ENCODE results near the gene FMO4. TPM values are rescaled to one million over a fixed set of nuclear protein-coding genes. Genes with fewer than 3 reads are reported as not detected.
"Not testable (repeated sequence)": the region's sequence is repeated elsewhere in the genome, so short reads cannot be mapped to it uniquely, and the experiment has no call there.

Gene FMO4
- total and polyA plus RNA-seq, 3 donors from 2014 or later, result 3.1 to 4.2 (median 3.6) TPM

- 82 to 85% methylated on average over 4 of the region's 4 CpGs for WGBS, 2 donors
- no peaks in the 10 kb centered on the region for H3K9me3 ChIP-seq
- no peak for DNase-seq
- H3K36me3 ChIP-seq (ENCODE audit: low read depth, missing control alignments), result no peaks in the 10 kb centered on the region
- TF ChIP-seq CTCF (IDR thresholded peaks at IDR 0.05), result no peak
- no peak overlapping the region for H3K27ac ChIP-seq
- no peak overlapping the region for H3K4me3 ChIP-seq
- no peaks in the 10 kb centered on the region for H3K27me3 ChIP-seq
- intact Hi-C loops (cut with DNase I; ENCODE audit: low total_unique reads), result no loop called here
- no peaks in the 10 kb centered on the region for H3K4me1 ChIP-seq
These were observed 27.8 kb upstream of the FMO4 start for GRCh38 chr1:171286032-171286705.

GRCh38 chr1:171290621-171291020, 23.4 kb upstream of the FMO4 start:
- Histone ChIP-seq H3K27ac (no peak overlapping the region), H3K36me3 (ENCODE audit: low read depth, missing control alignments) (no peaks in the 10 kb centered on the region), H3K9me3 (no peaks in the 10 kb centered on the region), H3K27me3 (no peaks in the 10 kb centered on the region), H3K4me3 (no peak overlapping the region), H3K4me1 (no peaks in the 10 kb centered on the region)
- 73 to 87% methylated on average over 2 of the region's 2 CpGs for WGBS, 2 donors
- DNase-seq, result no peak
- TF ChIP-seq CTCF (IDR thresholded peaks at IDR 0.05) (no peak), POLR2A (IDR thresholded peaks at IDR 0.05) (no peak)
- intact Hi-C loops (cut with DNase I; ENCODE audit: low total_unique reads), result no loop called here

- no peak overlapping the region for H3K4me3 ChIP-seq
- no peak overlapping the region for H3K27ac ChIP-seq
- 62 to 77% methylated on average over 1 of the region's 1 CpG for WGBS, 2 donors
These were observed 21.2 kb upstream of the FMO4 start for GRCh38 chr1:171292799-171293198.

GRCh38 chr1:171295383-171295782, 18.6 kb upstream of the FMO4 start:
- H3K4me3 ChIP-seq; intact Hi-C loops (cut with DNase I; ENCODE audit: low total_unique reads); H3K36me3 ChIP-seq (ENCODE audit: low read depth, missing control alignments); H3K27ac ChIP-seq; H3K27me3 ChIP-seq; H3K9me3 ChIP-seq; DNase-seq; H3K4me1 ChIP-seq: not testable (repeated sequence)
- 75 to 79% methylated on average over 7 of the region's 7 CpGs for WGBS, 2 donors

More at GRCh38 chr1:171292799-171293198, 21.2 kb upstream of the FMO4 start:
- Histone ChIP-seq H3K9me3 (no peaks in the 10 kb centered on the region), H3K27me3 (no peaks in the 10 kb centered on the region), H3K4me1 (no peaks in the 10 kb centered on the region), H3K36me3 (ENCODE audit: low read depth, missing control alignments) (no peaks in the 10 kb centered on the region)
- no peak for DNase-seq
- intact Hi-C loops (cut with DNase I; ENCODE audit: low total_unique reads), result no loop called here
- TF ChIP-seq POLR2A (IDR thresholded peaks at IDR 0.05) (no peak), CTCF (IDR thresholded peaks at IDR 0.05) (no peak)

GRCh38 chr1:171295821-171296220, 18.2 kb upstream of the FMO4 start:
- no peaks in the 10 kb centered on the region for H3K36me3 ChIP-seq (ENCODE audit: low read depth, missing control alignments)
- intact Hi-C loops (cut with DNase I; ENCODE audit: low total_unique reads), result no loop called here
- no peaks in the 10 kb centered on the region for H3K27me3 ChIP-seq
- WGBS, 2 donors, result 86 to 96% methylated on average over 3 of the region's 3 CpGs
- DNase-seq, result no peak
- no peaks in the 10 kb centered on the region for H3K9me3 ChIP-seq
- no peak overlapping the region for H3K27ac ChIP-seq
- H3K4me1 ChIP-seq, result no peaks in the 10 kb centered on the region
- no peak overlapping the region for H3K4me3 ChIP-seq
- TF ChIP-seq POLR2A (IDR thresholded peaks at IDR 0.05) (no peak), CTCF (IDR thresholded peaks at IDR 0.05) (no peak)

Data from testis (tissue), 3 donors.